Measurements from ENCODE around the gene IL1RAPL2. TPM values are rescaled to one million over a fixed set of nuclear protein-coding genes. Genes with fewer than 3 reads are reported as not detected.

IL1RAPL2 gene
- total RNA-seq, 1 experiment from 2014 or later, result not detected

DNA sequence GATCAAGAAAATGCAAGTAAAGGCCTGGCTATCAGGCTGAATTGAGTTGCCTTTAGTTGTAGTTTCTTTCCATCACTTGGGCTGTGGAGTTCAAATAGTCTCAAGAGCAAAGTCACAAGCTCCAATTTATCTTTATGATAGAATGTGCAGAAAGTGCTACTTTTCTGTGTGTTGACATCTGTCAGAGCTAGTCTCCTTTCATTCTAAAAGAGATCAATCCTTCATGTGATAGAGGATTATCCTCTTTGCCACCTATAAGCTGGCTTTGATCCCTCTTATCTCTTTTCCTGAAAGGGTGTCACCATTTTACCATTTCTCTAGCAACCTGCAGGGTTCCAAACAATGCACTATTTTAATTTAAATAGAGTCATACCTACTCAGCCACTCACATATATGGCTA, 429.5 kb downstream of the IL1RAPL2 start:
- DNase-seq (ENCODE audit: low read depth, low spot score), result no peak
- POLR2A ChIA-PET, result no interaction called here

GRCh38 chrX:105006103-105006502, 440.1 kb downstream of the IL1RAPL2 start:
- ATAC-seq (no peak), DNase-seq (ENCODE audit: low read depth, low spot score) (no peak)
- no peak overlapping the region for H3K4me3 ChIP-seq (ENCODE audit: low read depth in 2 of 2, low read length in 2 of 2)
- no peaks in the 10 kb centered on the region for H3K27me3 ChIP-seq (ENCODE audit: control insufficient read depth, insufficient read depth, low read length)
- ChIA-PET POLR2A (no interaction called here), CTCF (no interaction called here)
- no peaks in the 10 kb centered on the region for H3K9me3 ChIP-seq (ENCODE audit: control insufficient read depth, insufficient read depth, low read depth, low read length)
- in situ Hi-C loops (cut with HindIII; ENCODE audit: low pct_unique_long_range_greater_than_20kb, low sequenced_read_pairs) (no loop called here), intact Hi-C loops (cut with micrococcal nuclease; ENCODE audit: unreplicated experiment) (no loop called here)
- no peaks in the 10 kb centered on the region for H3K4me1 ChIP-seq (ENCODE audit: control insufficient read depth, insufficient read depth, low read length)
- BruUV-seq (replicated peaks), result no TSS peak
- no peaks in the 10 kb centered on the region for H3K36me3 ChIP-seq (ENCODE audit: control insufficient read depth, insufficient read depth, low read length)
- no peak overlapping the region for H3K27ac ChIP-seq (ENCODE audit: low read length)
- TF ChIP-seq POLR2AphosphoS5 (IDR thresholded peaks at IDR 0.05; ENCODE audit: low read depth, low read length) (no peak), SIN3A (IDR thresholded peaks at IDR 0.05; ENCODE audit: borderline replicate concordance, insufficient read depth, low read depth, low read length) (no peak), REST (IDR thresholded peaks at IDR 0.05; ENCODE audit: insufficient read depth in 1 of 2, low read depth in 2 of 2, low read length in 1 of 2) (no peak), TCF7L2 (IDR thresholded peaks at IDR 0.05; ENCODE audit: low read depth, low read length) (no peak)
- TF ChIP-seq, protein P1, sequence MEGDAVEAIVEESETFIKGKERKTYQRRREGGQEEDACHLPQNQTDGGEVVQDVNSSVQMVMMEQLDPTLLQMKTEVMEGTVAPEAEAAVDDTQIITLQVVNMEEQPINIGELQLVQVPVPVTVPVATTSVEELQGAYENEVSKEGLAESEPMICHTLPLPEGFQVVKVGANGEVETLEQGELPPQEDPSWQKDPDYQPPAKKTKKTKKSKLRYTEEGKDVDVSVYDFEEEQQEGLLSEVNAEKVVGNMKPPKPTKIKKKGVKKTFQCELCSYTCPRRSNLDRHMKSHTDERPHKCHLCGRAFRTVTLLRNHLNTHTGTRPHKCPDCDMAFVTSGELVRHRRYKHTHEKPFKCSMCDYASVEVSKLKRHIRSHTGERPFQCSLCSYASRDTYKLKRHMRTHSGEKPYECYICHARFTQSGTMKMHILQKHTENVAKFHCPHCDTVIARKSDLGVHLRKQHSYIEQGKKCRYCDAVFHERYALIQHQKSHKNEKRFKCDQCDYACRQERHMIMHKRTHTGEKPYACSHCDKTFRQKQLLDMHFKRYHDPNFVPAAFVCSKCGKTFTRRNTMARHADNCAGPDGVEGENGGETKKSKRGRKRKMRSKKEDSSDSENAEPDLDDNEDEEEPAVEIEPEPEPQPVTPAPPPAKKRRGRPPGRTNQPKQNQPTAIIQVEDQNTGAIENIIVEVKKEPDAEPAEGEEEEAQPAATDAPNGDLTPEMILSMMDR (IDR thresholded peaks at IDR 0.05), result no peak

More for the DNA sequence above, 429.5 kb downstream of the IL1RAPL2 start:
- Histone ChIP-seq H3K27me3 (ENCODE audit: control insufficient read depth, insufficient read depth, low read length) (no peaks in the 10 kb centered on the region), H3K9me3 (ENCODE audit: control insufficient read depth, insufficient read depth, low read depth, low read length) (no peaks in the 10 kb centered on the region), H3K4me3 (ENCODE audit: low read depth in 2 of 2, low read length in 2 of 2) (no peak overlapping the region), H3K36me3 (ENCODE audit: control insufficient read depth, insufficient read depth, low read length) (no peaks in the 10 kb centered on the region), H3K4me1 (ENCODE audit: control insufficient read depth, insufficient read depth, low read length) (no peaks in the 10 kb centered on the region), H3K27ac (ENCODE audit: low read length) (no peak overlapping the region)
- CTCF ChIA-PET, result no interaction called here
- no TSS peak for BruUV-seq (replicated peaks)
- intact Hi-C loops (cut with micrococcal nuclease; ENCODE audit: unreplicated experiment), result no loop called here
- in situ Hi-C loops (cut with HindIII; ENCODE audit: low pct_unique_long_range_greater_than_20kb, low sequenced_read_pairs), result no loop called here
- no peak for ATAC-seq
- TF ChIP-seq, protein P1 (IDR thresholded peaks at IDR 0.05), result no peak
- no peak for TF ChIP-seq TCF7L2 (IDR thresholded peaks at IDR 0.05; ENCODE audit: low read depth, low read length)
- no peak for TF ChIP-seq REST (IDR thresholded peaks at IDR 0.05; ENCODE audit: insufficient read depth in 1 of 2, low read depth in 2 of 2, low read length in 1 of 2)
- no peak for TF ChIP-seq POLR2AphosphoS5 (IDR thresholded peaks at IDR 0.05; ENCODE audit: low read depth, low read length)
- TF ChIP-seq SIN3A (IDR thresholded peaks at IDR 0.05; ENCODE audit: borderline replicate concordance, insufficient read depth, low read depth, low read length), result no peak
